ENCODE data around the gene ACADVL.

Gene ACADVL

GRCh38 chr17:7211491-7212273 is 8.1 kb upstream of the ACADVL start:
- no peak for TF ChIP-seq CTCF (IDR thresholded peaks at IDR 0.05; ENCODE audit: low read depth, low read length, missing control alignments)
- peak overlapping the region; percentile 21 for H3K4me3 ChIP-seq (ENCODE audit: low read depth, low read length)
- no peak for DNase-seq (ENCODE audit: low read depth)
- in situ Hi-C loops (cut with HindIII; ENCODE audit: low sequenced_read_pairs) = no loop called here

- in situ Hi-C loops (cut with HindIII; ENCODE audit: low sequenced_read_pairs) = no loop called here
- peak; percentile 49 for DNase-seq (ENCODE audit: low read depth)
- TF ChIP-seq CTCF (IDR thresholded peaks at IDR 0.05; ENCODE audit: low read depth, low read length, missing control alignments) = peak; percentile 70
- H3K4me3 ChIP-seq (ENCODE audit: low read depth, low read length) = peak overlapping the region; percentile 53
These were observed 5.8 kb upstream of the ACADVL start for GRCh38 chr17:7213895-7214299.

- H3K4me3 ChIP-seq (ENCODE audit: low read depth, low read length) = peak overlapping the region; percentile 53
- DNase-seq (ENCODE audit: low read depth) = peak; percentile 95
- in situ Hi-C loops (cut with HindIII; ENCODE audit: low sequenced_read_pairs) = no loop called here
- peak; percentile 65 for TF ChIP-seq CTCF (IDR thresholded peaks at IDR 0.05; ENCODE audit: low read depth, low read length, missing control alignments)
These were observed 5.2 kb upstream of the ACADVL start for GRCh38 chr17:7214300-7215135.

- in situ Hi-C loops (cut with HindIII; ENCODE audit: low sequenced_read_pairs) = no loop called here
These were observed 4.6 kb upstream of the ACADVL start for GRCh38 chr17:7215136-7215638.

GRCh38 chr17:7215652-7216180 is 4.0 kb upstream of the ACADVL start:
- TF ChIP-seq CTCF (IDR thresholded peaks at IDR 0.05; ENCODE audit: low read depth, low read length, missing control alignments) = no peak
- DNase-seq (ENCODE audit: low read depth) = no peak
- in situ Hi-C loops (cut with HindIII; ENCODE audit: low sequenced_read_pairs) = no loop called here
- peak overlapping the region; percentile 53 for H3K4me3 ChIP-seq (ENCODE audit: low read depth, low read length)

More at GRCh38 chr17:7215136-7215638, 4.6 kb upstream of the ACADVL start:
- peak overlapping the region; percentile 53 for H3K4me3 ChIP-seq (ENCODE audit: low read depth, low read length)
- DNase-seq (ENCODE audit: low read depth) = no peak
- TF ChIP-seq CTCF (IDR thresholded peaks at IDR 0.05; ENCODE audit: low read depth, low read length, missing control alignments) = no peak
